Femur (tissue), 1 donor: ENCODE data around the gene WRAP73.

Source experiments
- DNase-seq: peaks from one replicate; pipeline ENCODE4 v3.0.0-alpha.2; 2017

WRAP73 gene

GRCh38 chr1:3609769-3610526 lies 40.0 kb downstream of the WRAP73 start:
- no peak for DNase-seq

- DNase-seq, result no peak
These were observed 40.7 kb downstream of the WRAP73 start for GRCh38 chr1:3609016-3609768.

GRCh38 chr1:3608154-3608553 lies 41.7 kb downstream of the WRAP73 start:
- DNase-seq, result no peak

- DNase-seq, result no peak
These were observed 42.2 kb downstream of the WRAP73 start for GRCh38 chr1:3607703-3608065.

- no peak for DNase-seq
These were observed 42.9 kb downstream of the WRAP73 start for GRCh38 chr1:3606779-3607702.

- no peak for DNase-seq
These were observed 44.7 kb downstream of the WRAP73 start for GRCh38 chr1:3604997-3605823.

- DNase-seq, result no peak
These were observed 45.4 kb downstream of the WRAP73 start for GRCh38 chr1:3604468-3604974.

GRCh38 chr1:3603571-3604467 lies 46.1 kb downstream of the WRAP73 start:
- DNase-seq, result no peak

- no peak for DNase-seq
These were observed 46.7 kb downstream of the WRAP73 start for GRCh38 chr1:3603156-3603555.

- no peak for DNase-seq
These were observed 47.5 kb downstream of the WRAP73 start for GRCh38 chr1:3602375-3602774.

- DNase-seq, result no peak
These were observed 48.2 kb downstream of the WRAP73 start for GRCh38 chr1:3601743-3602142.

GRCh38 chr1:3600354-3600753 lies 49.5 kb downstream of the WRAP73 start:
- no peak for DNase-seq

- no peak for DNase-seq
These were observed 50.1 kb downstream of the WRAP73 start for GRCh38 chr1:3599816-3600215.

GRCh38 chr1:3599286-3599811 lies 50.6 kb downstream of the WRAP73 start:
- DNase-seq, result no peak

GRCh38 chr1:3598522-3599285 lies 51.2 kb downstream of the WRAP73 start:
- no peak for DNase-seq

GRCh38 chr1:3598051-3598491 lies 51.8 kb downstream of the WRAP73 start:
- peak; percentile 83 for DNase-seq

GRCh38 chr1:3597599-3597964 lies 52.3 kb downstream of the WRAP73 start:
- no peak for DNase-seq

- DNase-seq, result no peak
These were observed 53.0 kb downstream of the WRAP73 start for GRCh38 chr1:3596663-3597598.

- no peak for DNase-seq
These were observed 54.0 kb downstream of the WRAP73 start for GRCh38 chr1:3595949-3596348.
